NCI-H2227 (cell line): ENCODE measurements around the gene SUOX.
"Not testable (repeated sequence)": the region's sequence is repeated elsewhere in the genome, so short reads cannot be mapped to it uniquely, and the experiment has no call there.

ENCODE experiments used
- DNase-seq: peaks from one replicate; lab custom pipeline; 2025; ENCODE audit not compliant: unreplicated experiment; lab: John Stamatoyannopoulos, UW

SUOX gene

GRCh38 chr12:55996715-55997534, at the start of gene SUOX:
SUOX (plus strand) TSS chr12:55997276; CDS start chr12:56002222, 4,946 bp downstream.
- DNase-seq, result peak; percentile 89

GRCh38 chr12:55955344-55955743, 41.7 kb upstream of the SUOX start:
- DNase-seq, result no peak

GRCh38 chr12:55955800-55956508, 41.1 kb upstream of the SUOX start:
- no peak for DNase-seq

- no peak for DNase-seq
Observed at GRCh38 chr12:55957106-55957859, 39.8 kb upstream of the SUOX start.

GRCh38 chr12:55963760-55964159, 33.3 kb upstream of the SUOX start:
- no peak for DNase-seq

GRCh38 chr12:55965240-55965639, 31.8 kb upstream of the SUOX start:
- DNase-seq, result no peak

- DNase-seq, result no peak
Observed at GRCh38 chr12:55965941-55966407, 31.1 kb upstream of the SUOX start, which contains the start of gene PMEL. PMEL (minus strand) TSS chr12:55966042; CDS start chr12:55966011, 31 bp downstream.

- DNase-seq, result peak; percentile 83
Observed at GRCh38 chr12:55966408-55967281, 30.4 kb upstream of the SUOX start, which contains the start of gene CDK2. CDK2 (plus strand) TSS chr12:55966830; CDS start chr12:55967009, 179 bp downstream.

- no peak for DNase-seq
Observed at GRCh38 chr12:55969356-55969755, 27.7 kb upstream of the SUOX start.

- DNase-seq, result no peak
Observed at GRCh38 chr12:55970775-55971174, 26.3 kb upstream of the SUOX start.

- DNase-seq, result no peak
Observed at GRCh38 chr12:55972042-55972441, 25.0 kb upstream of the SUOX start.

- no peak for DNase-seq
Observed at GRCh38 chr12:55972456-55972855, 24.6 kb upstream of the SUOX start.

- DNase-seq, result no peak
Observed at GRCh38 chr12:55972911-55973598, 24.0 kb upstream of the SUOX start.

GRCh38 chr12:55973599-55974307, 23.3 kb upstream of the SUOX start, which contains the start of gene RAB5B:
RAB5B (plus strand) TSS chr12:55974078; CDS start chr12:55986961, 12,883 bp downstream.
- DNase-seq, result peak; percentile 98

- DNase-seq, result peak; percentile 30
Observed at GRCh38 chr12:55974308-55974730, 22.8 kb upstream of the SUOX start.

- no peak for DNase-seq
Observed at GRCh38 chr12:55978393-55978792, 18.7 kb upstream of the SUOX start.

GRCh38 chr12:55979069-55979468, 18.0 kb upstream of the SUOX start:
- DNase-seq, result no peak

- DNase-seq, result not testable (repeated sequence)
Observed at GRCh38 chr12:55981882-55982281, 15.2 kb upstream of the SUOX start.
